CD4-positive, alpha-beta memory T cell (primary cell): ENCODE results near the gene ARMH3. TPM values are rescaled to one million over a fixed set of nuclear protein-coding genes. Genes with fewer than 3 reads are reported as not detected.

Experiments
- CTCF ChIA-PET: fragments of 350-600 bp; sonication (Branson Sonifier 250); formaldehyde crosslinking; loops from one replicate; lab custom pipeline; 2021; ENCODE audit warnings: inconsistent platforms; ENCODE audit not compliant: partially characterized antibody; lab: Charles Lee
- POLR2A ChIA-PET: fragments of 350-600 bp; sonication (Branson Sonifier 250); formaldehyde crosslinking; loops from one replicate; lab custom pipeline; 2021; ENCODE audit not compliant: partially characterized antibody; lab: Charles Lee
- DNase-seq, 5 donors: peaks; one replicate each; pipeline versions ENCODE4 v3.0.0 to v3.0.0-alpha.2; 2020 to 2022; ENCODE audit warnings: mixed read lengths in 1 of 5
- H3K27ac ChIP-seq: one replicate; pipeline ENCODE4 v1.7.0; 2013; ENCODE audit warnings: low read depth, low read length
- H3K27me3 ChIP-seq: 2 replicates; pipeline ENCODE4 v1.7.0; 2013; ENCODE audit warnings: mild to moderate bottlenecking, low read length, moderate library complexity; ENCODE audit not compliant: insufficient read depth
- H3K36me3 ChIP-seq: 2 replicates; pipeline ENCODE4 v1.7.0; 2013; ENCODE audit warnings: mild to moderate bottlenecking, low read length, moderate library complexity; ENCODE audit not compliant: insufficient read depth
- H3K4me1 ChIP-seq: 2 replicates; pipeline ENCODE4 v1.7.0; 2013; ENCODE audit warnings: mild to moderate bottlenecking, low read length, moderate library complexity; ENCODE audit not compliant: insufficient read depth
- H3K4me3 ChIP-seq, 2 donors: one replicate each; pipeline ENCODE4 v1.7.0; 2013; ENCODE audit warnings: low read length in 2 of 2, mild to moderate bottlenecking in 1 of 2
- H3K9me3 ChIP-seq, 2 donors: one replicate each; pipeline ENCODE4 v1.7.0; 2013; ENCODE audit warnings: low read length in 2 of 2, control low read depth in 1 of 2; ENCODE audit not compliant: control insufficient read depth in 1 of 2
- H3K27ac Mint-ChIP-seq, 7 donors: one replicate each; pipeline ENCODE4 v1.8.0; 2020 to 2021; ENCODE audit warnings: mixed read lengths in 7 of 7, mild to moderate bottlenecking in 6 of 7, inconsistent platforms in 3 of 7, moderate library complexity in 3 of 7
- H3K27me3 Mint-ChIP-seq, 2 donors: one replicate each; pipeline ENCODE4 v1.8.0; 2020 to 2021; ENCODE audit warnings: mixed read lengths in 2 of 2
- H3K36me3 Mint-ChIP-seq, 2 donors: one replicate each; pipeline ENCODE4 v1.8.0; 2020 to 2021; ENCODE audit warnings: mixed read lengths in 2 of 2, inconsistent platforms in 1 of 2, mild to moderate bottlenecking in 1 of 2
- H3K4me1 Mint-ChIP-seq, 4 donors: one replicate each; pipeline ENCODE4 v1.8.0; 2020 to 2021; ENCODE audit warnings: mixed read lengths in 4 of 4, mild to moderate bottlenecking in 1 of 4
- H3K4me3 Mint-ChIP-seq, 8 donors: one replicate each; pipeline ENCODE4 v1.8.0; 2020 to 2021; ENCODE audit warnings: mixed read lengths in 8 of 8, mild to moderate bottlenecking in 7 of 8, moderate library complexity in 6 of 8, inconsistent platforms in 3 of 8
- H3K9me3 Mint-ChIP-seq, 8 donors: one replicate each; pipeline ENCODE4 v1.8.0; 2020 to 2021; ENCODE audit warnings: mixed read lengths in 8 of 8, mild to moderate bottlenecking in 5 of 8, inconsistent platforms in 3 of 8, moderate library complexity in 1 of 8
- intact Hi-C: fragments of 100-400 bp; cut with micrococcal nuclease; formaldehyde crosslinking; loops from one replicate; pipeline ENCODE4 v1.15.1; 2023
- polyA plus RNA-seq, 2 donors: library from polyadenylated mRNA; unstranded; fragments of 300-500 nt; fragmentation: Illumina TruSeq; gene quantifications; one replicate each; pipeline ENCODE4 v1.2.3, GENCODE V29; 2021
- total RNA-seq, 2 experiments: library from RNA; stranded (reverse); gene quantifications; one replicate each; pipeline ENCODE4 v1.2.3, GENCODE V29; 2021

ARMH3 gene
- total and polyA plus RNA-seq, 4 experiments from 2014 or later: 21.9 to 31.8 (median 30.0) TPM

- no peak overlapping the region for H3K4me3 ChIP-seq
- no peaks in the 10 kb centered on the region for H3K4me1 ChIP-seq
- H3K27ac ChIP-seq: no peak overlapping the region
- no peaks in the 10 kb centered on the region for H3K27me3 ChIP-seq
- DNase-seq: no peak
- peaks cover 25 to 38% of the 10 kb centered on the region in 2 donors for H3K36me3 Mint-ChIP-seq
- peaks cover 3% of the 10 kb centered on the region for H3K36me3 ChIP-seq
- H3K9me3 ChIP-seq: no peaks in the 10 kb centered on the region
- CTCF ChIA-PET: interaction anchor here (0.5 kb wide), 1 partner anchor 122 kb away, joined by 4 read pairs; no protein-coding TSS in a partner anchor
- no peaks in the 10 kb centered on the region for H3K9me3 Mint-ChIP-seq
- POLR2A ChIA-PET: no interaction called here
- peak overlapping the region in 1 of 7 donors; percentile 9 for H3K27ac Mint-ChIP-seq
- no peak overlapping the region for H3K4me3 Mint-ChIP-seq
- intact Hi-C loops: no loop called here
- H3K4me1 Mint-ChIP-seq: peaks cover 0 to 4% (median under 1%) of the 10 kb centered on the region in 4 donors
- no peaks in the 10 kb centered on the region for H3K27me3 Mint-ChIP-seq
Measured at GRCh38 chr10:101961591-101962498, 94.1 kb downstream of the ARMH3 start.

- peaks cover 0 to 2% (median under 1%) of the 10 kb centered on the region in 4 donors for H3K4me1 Mint-ChIP-seq
- no peaks in the 10 kb centered on the region for H3K4me1 ChIP-seq
- no peak overlapping the region for H3K27ac ChIP-seq
- DNase-seq: no peak
- H3K4me3 Mint-ChIP-seq: peak overlapping the region in 1 of 8 donors; percentile 26
- H3K27ac Mint-ChIP-seq: peak overlapping the region in 5 of 7 donors; percentile 11 to 72 (median 53)
- ChIA-PET CTCF (no interaction called here), POLR2A (interaction anchor here (0.6 kb wide), 1 partner anchor 1414 kb away, joined by 3 read pairs; no protein-coding TSS in a partner anchor)
- H3K27me3 Mint-ChIP-seq: no peaks in the 10 kb centered on the region
- H3K36me3 ChIP-seq: peaks cover 3% of the 10 kb centered on the region
- H3K27me3 ChIP-seq: no peaks in the 10 kb centered on the region
- intact Hi-C loops: no loop called here
- H3K9me3 Mint-ChIP-seq: no peaks in the 10 kb centered on the region
- H3K4me3 ChIP-seq: no peak overlapping the region
- H3K36me3 Mint-ChIP-seq: peaks cover 28 to 41% of the 10 kb centered on the region in 2 donors
- H3K9me3 ChIP-seq: no peaks in the 10 kb centered on the region
Measured at GRCh38 chr10:101960879-101961395, 95.0 kb downstream of the ARMH3 start.

- H3K4me1 Mint-ChIP-seq: no peaks in the 10 kb centered on the region
- H3K4me3 Mint-ChIP-seq: no peak overlapping the region
- H3K27ac Mint-ChIP-seq: peak overlapping the region in 1 of 7 donors; percentile 55
- Histone ChIP-seq H3K4me1 (no peaks in the 10 kb centered on the region), H3K27ac (no peak overlapping the region), H3K36me3 (peaks cover 3% of the 10 kb centered on the region), H3K27me3 (no peaks in the 10 kb centered on the region), H3K9me3 (no peaks in the 10 kb centered on the region), H3K4me3 (no peak overlapping the region)
- peaks cover 36 to 45% of the 10 kb centered on the region in 2 donors for H3K36me3 Mint-ChIP-seq
- DNase-seq: no peak
- no peaks in the 10 kb centered on the region for H3K27me3 Mint-ChIP-seq
- POLR2A ChIA-PET: no interaction called here
- H3K9me3 Mint-ChIP-seq: no peaks in the 10 kb centered on the region
- CTCF ChIA-PET: no interaction called here
- intact Hi-C loops: no loop called here
Measured at GRCh38 chr10:101959346-101959916, 96.5 kb downstream of the ARMH3 start.

GRCh38 chr10:101958691-101959090 is 97.3 kb downstream of the ARMH3 start:
- Histone ChIP-seq H3K4me3 (no peak overlapping the region), H3K27me3 (no peaks in the 10 kb centered on the region), H3K9me3 (no peaks in the 10 kb centered on the region), H3K36me3 (peaks cover 3% of the 10 kb centered on the region), H3K4me1 (no peaks in the 10 kb centered on the region), H3K27ac (no peak overlapping the region)
- H3K9me3 Mint-ChIP-seq: peaks cover 0 to 2% (median 0%) of the 10 kb centered on the region in 8 donors
- H3K36me3 Mint-ChIP-seq: peaks cover 43 to 47% of the 10 kb centered on the region in 2 donors
- H3K27ac Mint-ChIP-seq: peak overlapping the region in 2 of 7 donors; percentile 52 to 55
- H3K27me3 Mint-ChIP-seq: no peaks in the 10 kb centered on the region
- H3K4me1 Mint-ChIP-seq: no peaks in the 10 kb centered on the region
- ChIA-PET CTCF (interaction anchor here (0.7 to 1.6 kb wide), 3 partner anchors 20 to 70 kb away, joined by 3 read pairs; no protein-coding TSS in a partner anchor), POLR2A (no interaction called here)
- intact Hi-C loops: no loop called here
- DNase-seq: no peak
- no peak overlapping the region for H3K4me3 Mint-ChIP-seq

GRCh38 chr10:101956898-101957297 is 99.1 kb downstream of the ARMH3 start:
- peaks cover 7% of the 10 kb centered on the region for H3K36me3 ChIP-seq
- no peak overlapping the region for H3K4me3 ChIP-seq
- H3K4me3 Mint-ChIP-seq: no peak overlapping the region
- intact Hi-C loops: no loop called here
- H3K27ac Mint-ChIP-seq: peak overlapping the region in 1 of 7 donors; percentile 32
- peaks cover 0 to 5% (median 0%) of the 10 kb centered on the region in 8 donors for H3K9me3 Mint-ChIP-seq
- peaks cover 0 to 2% (median 0%) of the 10 kb centered on the region in 4 donors for H3K4me1 Mint-ChIP-seq
- peaks cover 59 to 62% of the 10 kb centered on the region in 2 donors for H3K36me3 Mint-ChIP-seq
- POLR2A ChIA-PET: no interaction called here
- CTCF ChIA-PET: interaction anchor here (1.2 kb wide), 1 partner anchor 9 kb away, joined by 4 read pairs; no protein-coding TSS in a partner anchor
- no peaks in the 10 kb centered on the region for H3K27me3 ChIP-seq
- DNase-seq: no peak
- no peaks in the 10 kb centered on the region for H3K9me3 ChIP-seq
- H3K27ac ChIP-seq: no peak overlapping the region
- H3K27me3 Mint-ChIP-seq: no peaks in the 10 kb centered on the region
- no peaks in the 10 kb centered on the region for H3K4me1 ChIP-seq

- Mint-ChIP-seq H3K27me3 (no peaks in the 10 kb centered on the region), H3K9me3 (peaks cover 0 to 5% (median 0%) of the 10 kb centered on the region in 8 donors), H3K4me1 (peaks cover 0 to 2% (median 0%) of the 10 kb centered on the region in 4 donors), H3K4me3 (no peak overlapping the region), H3K36me3 (peaks cover 61 to 62% of the 10 kb centered on the region in 2 donors), H3K27ac (no peak overlapping the region)
- Histone ChIP-seq H3K4me1 (no peaks in the 10 kb centered on the region), H3K27ac (no peak overlapping the region), H3K4me3 (no peak overlapping the region), H3K27me3 (no peaks in the 10 kb centered on the region), H3K9me3 (no peaks in the 10 kb centered on the region), H3K36me3 (peaks cover 7% of the 10 kb centered on the region)
- ChIA-PET CTCF (no interaction called here), POLR2A (no interaction called here)
- intact Hi-C loops: no loop called here
- no peak for DNase-seq
Measured at GRCh38 chr10:101956117-101956516, 99.9 kb downstream of the ARMH3 start.

GRCh38 chr10:101952191-101952590 is 103.8 kb downstream of the ARMH3 start:
- peaks cover 0 to 28% (median 13%) of the 10 kb centered on the region in 8 donors for H3K9me3 Mint-ChIP-seq
- ChIA-PET POLR2A (no interaction called here), CTCF (no interaction called here)

More at GRCh38 chr10:101952191-101952590, 103.8 kb downstream of the ARMH3 start:
- intact Hi-C loops: no loop called here
- no peak for DNase-seq
- Histone ChIP-seq H3K27ac (no peak overlapping the region), H3K36me3 (peaks cover 11% of the 10 kb centered on the region), H3K4me1 (no peaks in the 10 kb centered on the region), H3K27me3 (no peaks in the 10 kb centered on the region), H3K4me3 (no peak overlapping the region), H3K9me3 (peaks cover 0 to 5% of the 10 kb centered on the region in 2 donors)
- Mint-ChIP-seq H3K4me3 (no peak overlapping the region), H3K27me3 (no peaks in the 10 kb centered on the region), H3K27ac (peak overlapping the region in 1 of 7 donors; percentile 29), H3K36me3 (peaks cover 76 to 82% of the 10 kb centered on the region in 2 donors), H3K4me1 (peaks cover 0 to 2% (median 0%) of the 10 kb centered on the region in 4 donors)
